ENCODE measurements around the gene CUL3. TPM values are rescaled to one million over a fixed set of nuclear protein-coding genes. Genes with fewer than 3 reads are reported as not detected.

CUL3 gene
- total RNA-seq, 1 experiment from 2014 or later: 114 TPM

GRCh38 chr2:224426656-224427055 lies 158.5 kb downstream of the CUL3 start:
- H3K9ac ChIP-seq (ENCODE audit: extremely low read depth, insufficient read length, low read length): no peak overlapping the region
- no peak for TF ChIP-seq CTCF (conservative IDR thresholded peaks at IDR 0.05)
- H3K23ac ChIP-seq (ENCODE audit: insufficient read length, low read depth, low read length): no peak overlapping the region
- no peaks in the 10 kb centered on the region for H3K23me2 ChIP-seq (ENCODE audit: insufficient read length, low read depth, low read length, poor library complexity, severe bottlenecking)
- H4K8ac ChIP-seq (replicated peaks; ENCODE audit: insufficient read length, low read depth, low read length): no peak overlapping the region
- no peak for DNase-seq
- Mint-ChIP-seq H3K4me1 (peaks cover 0 to 6% of the 10 kb centered on the region in 2 experiments; a peak in 2 of 4 replicates), H3K36me3 (ENCODE audit: insufficient read depth in 1 of 3, low read depth in 3 of 3) (peaks cover 22 to 38% (median 34%) of the 10 kb centered on the region in 3 experiments), H3K27me3 (ENCODE audit: low read depth) (no peaks in the 10 kb centered on the region), H3K9me3 (peaks cover 30 to 38% of the 10 kb centered on the region in 2 experiments), H3K4me3 (no peak overlapping the region), H3K27ac (no peak overlapping the region)
- H2AFZ ChIP-seq (ENCODE audit: low read length): no peak overlapping the region
- no CpG with 5 or more reads among the region's 3 CpGs for WGBS (ENCODE audit: extremely low coverage, insufficient read length, low lambda C conversion rate)
- no peak overlapping the region for H2BK15ac ChIP-seq (ENCODE audit: low read depth, low read length)
- H2AK5ac ChIP-seq (ENCODE audit: insufficient read length, low read length): no peak overlapping the region
- no peak overlapping the region for H2BK120ac ChIP-seq (ENCODE audit: low read depth, low read length, poor library complexity, severe bottlenecking)
- H3K79me2 ChIP-seq (ENCODE audit: insufficient read depth, low read length): no peaks in the 10 kb centered on the region
- no peak overlapping the region for H3K56ac ChIP-seq (ENCODE audit: insufficient read length, low read depth, low read length)
- no peak overlapping the region for H4K91ac ChIP-seq (ENCODE audit: insufficient read length, low read depth, low read length)
- H3K18ac ChIP-seq (ENCODE audit: insufficient read length, low read depth, low read length): no peak overlapping the region
- H3K14ac ChIP-seq (ENCODE audit: insufficient read depth, low read length): no peak overlapping the region
- H3K4ac ChIP-seq (ENCODE audit: low read depth, low read length): no peak overlapping the region
- no peak overlapping the region for H2BK5ac ChIP-seq (ENCODE audit: insufficient read length, low read length)
- peaks cover 18% of the 10 kb centered on the region for H3K9me3 ChIP-seq (ENCODE audit: control insufficient read depth, low read depth, low read length)
- no peak overlapping the region for H3T11ph ChIP-seq (ENCODE audit: low read length)
- no peaks in the 10 kb centered on the region for H4K20me1 ChIP-seq (ENCODE audit: control insufficient read depth, insufficient read depth, insufficient read length)
- no peak overlapping the region for H2BK20ac ChIP-seq (ENCODE audit: low read depth, low read length, poor library complexity, severe bottlenecking)
- no peak overlapping the region for H3K27ac ChIP-seq (ENCODE audit: insufficient read length, low read depth, low read length)
- H4K5ac ChIP-seq (ENCODE audit: insufficient read length, low read depth, low read length): no peak overlapping the region
- no peak overlapping the region for H3K4me2 ChIP-seq (ENCODE audit: insufficient read depth, insufficient read length, low read length)
- no peaks in the 10 kb centered on the region for H3K4me1 ChIP-seq (ENCODE audit: insufficient read depth, low read length)
- H3K27me3 ChIP-seq (ENCODE audit: insufficient read depth, low read length): no peaks in the 10 kb centered on the region
- no peak overlapping the region for H2BK12ac ChIP-seq (ENCODE audit: insufficient read length, low read depth, low read length)
- H3K79me1 ChIP-seq (ENCODE audit: insufficient read depth, low read depth, low read length, poor library complexity, severe bottlenecking): no peaks in the 10 kb centered on the region

Measured in H9 (cell line).